Ovary (tissue), 3 donors: ENCODE data around the gene DOCK4.

Source experiments
- CTCF ChIP-seq, 3 donors: fragments of 450-650 bp in 2 of 3; fragments of 200-600 bp in 1 of 3; IDR thresholded peaks; one replicate each; pipeline versions ENCODE4 v1.5.1 to v1.8.0; 2016 to 2022; ENCODE audit warnings: antibody characterized with exemption in 3 of 3, mild to moderate bottlenecking in 1 of 3
- EP300 ChIP-seq: sonication (generic); formaldehyde crosslinking; IDR thresholded peaks from one replicate; pipeline ENCODE4 v1.6.1; 2017; ENCODE audit warnings: antibody characterized with exemption
- POLR2A ChIP-seq: fragments of 450-650 bp; IDR thresholded peaks from one replicate; pipeline ENCODE4 v1.6.1; 2017; ENCODE audit warnings: antibody characterized with exemption, mild to moderate bottlenecking, moderate library complexity
- donor health status: DM: no; HTN: no; CAD: no.

DNA sequence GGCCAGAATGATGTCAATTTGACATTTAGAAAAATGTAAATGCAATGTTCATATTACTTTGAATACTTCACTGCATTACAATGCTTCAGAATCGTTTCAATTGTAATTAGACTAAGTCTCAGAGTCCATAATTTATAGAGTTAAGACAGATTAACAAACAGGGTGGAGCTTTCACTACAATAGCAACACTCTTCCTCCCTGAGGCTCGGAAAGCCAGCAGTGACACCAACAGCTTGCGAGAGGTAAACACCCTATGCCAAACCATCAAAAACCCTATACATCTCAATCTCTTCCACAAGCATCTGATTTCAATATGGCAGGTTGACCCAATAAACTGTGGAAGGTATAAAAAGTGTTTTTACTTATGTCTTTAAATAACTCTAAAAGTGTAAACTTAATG, 72.2 kb downstream of the DOCK4 start:
- no peak for TF ChIP-seq CTCF (IDR thresholded peaks at IDR 0.05)
- TF ChIP-seq POLR2A = no peak
- no peak for TF ChIP-seq EP300
